Transverse colon (tissue), 3 donors: ENCODE results near the gene ZNF618.

Experiments used
- CTCF ChIP-seq, 5 experiments: fragments of 200-600 bp in 3 of 5; fragments of 450-650 bp in 2 of 5; sonication (generic) in 3 of 5; IDR thresholded peaks; 1 replicate in 2 of 5; 2 replicates in 3 of 5; pipeline ENCODE4 v1.5.1; 2016 to 2017; ENCODE audit warnings: antibody characterized with exemption in 5 of 5, inconsistent platforms in 3 of 5, mild to moderate bottlenecking in 2 of 5, moderate library complexity in 1 of 5
- EP300 ChIP-seq: sonication (generic); formaldehyde crosslinking; IDR thresholded peaks from one replicate; pipeline ENCODE4 v1.6.1; 2017; ENCODE audit warnings: antibody characterized with exemption, low read depth
- POLR2A ChIP-seq: fragments of 450-650 bp; IDR thresholded peaks from one replicate; pipeline ENCODE4 v1.6.1; 2016; ENCODE audit warnings: antibody characterized with exemption, mild to moderate bottlenecking, moderate library complexity

GRCh38 chr9:114071197-114071795 lies 195.2 kb downstream of the ZNF618 start:
- TF ChIP-seq CTCF (IDR thresholded peaks at IDR 0.05) = no peak
- no peak for TF ChIP-seq EP300
- TF ChIP-seq POLR2A = no peak
